HG03342 (cell line): ENCODE measurements around the gene MIA2.

Source experiments
- ATAC-seq: cut with Tn5 transposase; IDR thresholded peaks from one replicate; pipeline ENCODE4 v1.9.1; 2021; ENCODE audit warnings: mild to moderate bottlenecking, moderate library complexity; ENCODE audit not compliant: unreplicated experiment

The MIA2 gene

GRCh38 chr14:39434401-39434800 is 200.7 kb downstream of the MIA2 start:
- no peak for ATAC-seq

GRCh38 chr14:39435241-39435640 is 201.5 kb downstream of the MIA2 start:
- no peak for ATAC-seq
